Renal pelvis (tissue), 12 donors: Measurements from ENCODE around the gene B3GNT3. TPM values are rescaled to one million over a fixed set of nuclear protein-coding genes. Genes with fewer than 3 reads are reported as not detected.
A peak's percentile ranks its signal among the peaks of the same experiment; 100 is the strongest.

ENCODE experiments used
- DNase-seq: peaks from one replicate; pipeline ENCODE4 v3.0.0-alpha.2; 2013
- long read RNA-seq, 16 experiments: transcript quantifications; one replicate each; lab custom pipeline, GENCODE V29; 2026
- polyA plus RNA-seq, 3 donors: library from polyadenylated mRNA; unstranded; fragments of 120-200 nt; gene quantifications; one replicate each; pipeline ENCODE4 v1.2.1, GENCODE V29; 2013; ENCODE audit not compliant: insufficient read length in 3 of 3

B3GNT3 gene
- polyA plus RNA-seq, result 10 to 100 TPM in 1 of 3 donors, 1 to 10 TPM in 2; 8.7 to 13.3 (median 8.8) TPM
- long read RNA-seq, donor 1, partial matches to known transcripts, result 0 of 3 reads
- long read RNA-seq, donor 1, other reads (novel, unspliced or antisense), result 0 of 3 reads
- long read RNA-seq, donor 2, partial matches to known transcripts, result 0 of 3 reads
- long read RNA-seq, donor 2, other reads (novel, unspliced or antisense), result 0 of 3 reads
- long read RNA-seq, donor 3, result 0 reads
- long read RNA-seq, donor 4, partial matches to known transcripts, result 0 of 3 reads
- long read RNA-seq, donor 4, other reads (novel, unspliced or antisense), result 0 of 3 reads
- long read RNA-seq, donor 5, partial matches to known transcripts, result 0 of 1 reads
- long read RNA-seq, donor 5, other reads (novel, unspliced or antisense), result 0 of 1 reads
- long read RNA-seq, donor 6, partial matches to known transcripts, result 0 of 1 reads
- long read RNA-seq, donor 6, other reads (novel, unspliced or antisense), result 0 of 1 reads
- long read RNA-seq, donor 7, partial matches to known transcripts, result 6 of 9 reads
- long read RNA-seq, donor 7, other reads (novel, unspliced or antisense), result 0 of 9 reads
- long read RNA-seq, donor 8, result 0 reads
- long read RNA-seq, donor 9, partial matches to known transcripts, result 0 of 1 reads
- long read RNA-seq, donor 9, other reads (novel, unspliced or antisense), result 0 of 1 reads
- long read RNA-seq, donor 10, partial matches to known transcripts, result 0 of 4 reads
- long read RNA-seq, donor 10, other reads (novel, unspliced or antisense), result 0 of 4 reads
- long read RNA-seq, donor 11, partial matches to known transcripts, result 0 of 1 reads
- long read RNA-seq, donor 11, other reads (novel, unspliced or antisense), result 0 of 1 reads
- long read RNA-seq, donor 12, transcript B3GNT3-201 (3 exons, 2,226 nt), result major isoform, 8 of 9 reads
- long read RNA-seq, donor 12, partial matches to known transcripts, result 0 of 9 reads
- long read RNA-seq, donor 12, other reads (novel, unspliced or antisense), result 0 of 9 reads
- long read RNA-seq, donor 13, result 0 reads
- long read RNA-seq, donor 14, result 0 reads
- long read RNA-seq, donor 15, result 0 reads
- long read RNA-seq, donor 16, result 0 reads

GRCh38 chr19:17794731-17795494 lies at the start of gene B3GNT3:
Gene B3GNT3 (plus strand): TSS chr19:17795138. CDS start chr19:17807808, 12,670 bp downstream.
- DNase-seq, result no peak

GRCh38 chr19:17747205-17748098 lies 47.5 kb upstream of the B3GNT3 start:
- DNase-seq, result peak; percentile 91

- no peak for DNase-seq
These were observed 45.9 kb upstream of the B3GNT3 start for GRCh38 chr19:17748884-17749638.

- no peak for DNase-seq
These were observed 45.0 kb upstream of the B3GNT3 start for GRCh38 chr19:17749912-17750317.

- no peak for DNase-seq
These were observed 43.6 kb upstream of the B3GNT3 start, which contains the start of gene FCHO1 for GRCh38 chr19:17751103-17751911. Gene FCHO1 (plus strand): TSS chr19:17751477. CDS start chr19:17755165, 3,688 bp downstream.

GRCh38 chr19:17751912-17752273 lies 43.0 kb upstream of the B3GNT3 start:
- DNase-seq, result no peak

GRCh38 chr19:17752865-17753639 lies 41.9 kb upstream of the B3GNT3 start:
- DNase-seq, result no peak

GRCh38 chr19:17753976-17754375 lies 41.0 kb upstream of the B3GNT3 start:
- DNase-seq, result no peak

- no peak for DNase-seq
These were observed 40.1 kb upstream of the B3GNT3 start for GRCh38 chr19:17754634-17755442.

GRCh38 chr19:17755443-17755890 lies 39.5 kb upstream of the B3GNT3 start:
- DNase-seq, result no peak

GRCh38 chr19:17755977-17756670 lies 38.8 kb upstream of the B3GNT3 start:
- DNase-seq, result no peak

- no peak for DNase-seq
These were observed 37.8 kb upstream of the B3GNT3 start for GRCh38 chr19:17757125-17757524.

GRCh38 chr19:17758515-17758914 lies 36.4 kb upstream of the B3GNT3 start:
- no peak for DNase-seq

- no peak for DNase-seq
These were observed 33.8 kb upstream of the B3GNT3 start for GRCh38 chr19:17761148-17761547.

- no peak for DNase-seq
These were observed 32.3 kb upstream of the B3GNT3 start for GRCh38 chr19:17762505-17763229.

GRCh38 chr19:17764348-17764747 lies 30.6 kb upstream of the B3GNT3 start:
- DNase-seq, result no peak
